ENCODE data around the gene IGFL2. TPM values are rescaled to one million over a fixed set of nuclear protein-coding genes. Genes with fewer than 3 reads are reported as not detected.
"Not testable (repeated sequence)": the region's sequence is repeated elsewhere in the genome, so short reads cannot be mapped to it uniquely, and the experiment has no call there.

The IGFL2 gene
- total RNA-seq, 1 donor from 2014 or later: not detected

DNA sequence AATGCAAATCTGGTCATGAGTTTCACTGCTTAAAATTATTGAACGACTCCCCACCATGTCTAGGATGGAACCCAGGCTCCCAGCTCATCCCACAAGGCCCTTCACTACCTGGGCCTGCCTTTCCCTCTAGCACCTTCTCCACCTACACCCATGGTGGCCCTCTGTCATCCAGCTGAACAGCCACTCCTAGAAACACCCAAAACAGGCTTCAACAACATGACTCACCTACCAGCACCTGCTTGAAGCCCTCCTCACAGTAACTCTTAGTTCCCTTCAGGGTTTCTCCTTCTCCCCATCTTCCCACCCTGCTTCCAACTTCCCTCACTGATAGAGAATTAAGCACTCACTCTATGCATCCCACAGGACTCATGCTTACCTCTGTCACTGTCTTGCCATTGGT is 6.6 kb upstream of the IGFL2 start:
- DNase-seq (ENCODE audit: extremely low read depth, low read depth, low spot score): no peak

DNA sequence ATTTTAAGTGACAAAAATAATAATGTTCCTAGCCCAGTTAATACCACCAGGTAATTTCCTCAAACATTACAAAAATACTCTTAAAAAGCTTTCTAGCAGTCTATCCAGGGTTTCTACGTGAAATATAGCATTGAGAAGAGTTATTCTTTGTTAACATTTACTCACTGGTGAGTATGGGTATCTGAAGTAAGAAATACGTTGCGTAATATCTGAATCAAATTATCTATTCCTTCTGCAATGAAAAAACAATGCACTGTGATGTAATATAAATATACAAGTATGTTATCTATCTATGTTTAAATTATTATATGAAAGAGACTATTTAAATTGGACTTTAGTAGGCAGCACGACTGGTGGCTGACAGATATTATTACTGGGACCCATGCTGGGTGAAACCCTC is 5.7 kb upstream of the IGFL2 start:
- DNase-seq (ENCODE audit: extremely low read depth, low read depth, low spot score): no peak

DNA sequence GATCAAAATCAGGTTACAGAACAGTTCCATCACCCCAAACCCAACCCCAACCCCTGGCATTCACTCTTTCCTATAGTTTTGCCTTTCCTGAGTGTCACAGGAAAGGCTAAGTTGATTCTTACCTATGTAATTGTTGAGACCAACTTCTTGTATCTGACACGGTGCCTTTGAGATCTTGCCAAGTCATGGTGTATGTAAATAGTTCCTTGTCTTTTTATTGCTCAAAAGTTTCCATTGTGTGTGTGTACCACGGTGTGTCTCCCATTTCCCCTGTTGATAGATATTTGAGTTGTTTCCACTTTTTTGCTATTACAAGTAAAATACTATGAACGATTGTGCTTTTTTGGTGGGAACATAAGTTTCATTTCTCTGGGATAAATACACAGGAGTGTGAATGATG is 3.3 kb upstream of the IGFL2 start:
- DNase-seq (ENCODE audit: extremely low read depth, low read depth, low spot score): no peak

DNA sequence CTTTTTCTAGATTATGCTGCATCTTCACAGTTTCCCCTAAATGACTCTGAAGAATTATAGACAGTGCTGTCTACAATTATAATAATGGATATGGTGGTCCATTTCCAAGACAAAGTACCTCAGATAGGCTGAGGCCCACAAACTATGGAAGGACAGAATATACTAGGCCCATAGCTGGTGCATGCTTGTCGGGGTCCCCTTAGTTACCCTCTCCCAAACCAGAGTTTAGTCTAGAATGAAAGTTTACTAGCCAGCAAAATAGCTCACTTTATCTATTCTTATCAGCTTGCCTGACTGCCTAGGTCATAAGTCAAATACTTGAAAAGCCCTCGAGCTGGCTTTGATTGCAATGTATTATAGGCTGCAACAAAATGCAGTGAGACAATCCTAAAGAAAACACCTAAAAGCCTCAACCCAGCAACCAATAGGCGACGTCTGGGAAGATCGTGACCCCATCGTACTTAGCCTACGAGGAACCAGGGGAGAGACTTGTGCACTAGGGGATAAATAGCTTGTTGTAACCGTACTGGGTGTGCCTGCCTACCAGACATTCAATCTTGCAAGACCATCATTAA is 785 bp upstream of the IGFL2 start:
- DNase-seq (ENCODE audit: extremely low read depth, low read depth, low spot score): no peak

DNA sequence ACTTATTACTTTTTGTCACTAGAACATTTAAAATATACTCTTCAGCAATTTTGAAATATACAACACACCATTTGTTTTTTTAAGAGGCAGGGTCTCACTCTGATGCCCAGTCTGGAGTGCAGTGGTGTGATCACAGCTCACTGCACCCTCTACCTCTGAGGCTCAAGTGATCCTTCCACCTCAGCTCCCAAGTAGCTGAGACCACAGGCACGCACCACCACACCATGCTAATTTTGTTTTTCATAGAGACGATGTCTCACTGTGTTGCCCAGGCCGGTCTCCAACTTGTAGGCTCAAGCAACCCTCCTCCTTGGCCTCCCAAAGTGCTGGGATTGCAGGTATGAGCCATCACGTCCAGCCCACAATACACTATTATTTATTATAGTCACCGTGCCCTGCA is 2.6 kb downstream of the IGFL2 start:
- no peak for DNase-seq (ENCODE audit: extremely low read depth, low read depth, low spot score)

DNA sequence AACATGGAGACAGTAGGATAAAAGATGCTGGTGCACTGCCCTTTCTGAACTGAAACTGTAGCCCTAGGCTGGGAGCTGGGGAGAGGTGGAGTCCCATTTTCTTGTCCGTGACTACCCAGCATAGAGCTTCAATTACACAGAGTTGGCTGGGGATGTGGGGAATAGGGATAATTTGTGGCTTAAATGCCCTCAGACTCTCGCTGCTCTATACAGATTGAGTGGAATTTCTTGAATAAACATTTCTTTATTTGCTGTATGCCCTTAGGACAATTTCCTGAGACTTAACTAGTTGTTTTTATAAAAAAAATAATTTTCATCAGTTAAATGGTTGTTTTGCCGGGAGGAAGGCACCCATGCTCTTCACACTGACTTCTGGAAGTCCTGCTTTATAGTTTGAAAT is 7.2 kb downstream of the IGFL2 start:
- no peak for DNase-seq (ENCODE audit: extremely low read depth, low read depth, low spot score)

DNA sequence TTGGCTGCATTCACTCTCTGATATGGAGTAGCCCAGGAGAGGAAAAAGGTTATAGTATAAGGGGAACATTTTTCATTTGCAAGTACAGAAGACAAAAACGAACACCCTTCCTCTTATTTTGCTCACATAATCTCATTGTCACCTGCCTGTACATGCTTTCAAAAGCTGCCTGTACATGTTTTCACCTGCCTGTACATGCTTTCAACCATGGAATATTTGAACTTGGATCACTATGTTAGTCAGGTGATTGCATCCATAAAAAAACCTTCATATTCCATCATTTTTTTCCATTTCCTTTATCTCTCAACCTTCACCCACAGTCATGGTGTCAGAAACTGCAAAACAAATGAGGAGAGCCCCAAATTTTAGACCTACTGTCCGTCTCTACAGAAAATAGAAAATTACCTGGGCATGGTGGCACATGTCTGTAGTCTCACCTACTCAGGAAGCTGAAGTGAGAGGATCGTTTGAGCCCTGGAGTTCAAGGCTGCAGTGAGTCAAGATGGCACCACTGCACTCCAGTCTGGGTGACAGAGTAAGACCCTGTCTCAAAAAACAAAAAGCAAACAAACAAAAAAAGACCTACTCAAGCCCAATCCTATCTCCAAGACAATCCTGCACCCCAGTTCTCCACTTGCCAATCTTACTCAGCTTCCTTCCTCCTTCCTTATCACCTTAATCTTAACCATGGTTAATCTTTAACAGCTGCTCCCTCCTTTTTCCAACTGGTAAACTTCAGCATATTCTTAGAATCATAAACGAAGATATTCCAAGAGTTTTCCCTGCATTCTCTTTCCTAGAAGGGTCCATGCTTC is 11.6 kb downstream of the IGFL2 start:
- DNase-seq (ENCODE audit: extremely low read depth, low read depth, low spot score): no peak

DNA sequence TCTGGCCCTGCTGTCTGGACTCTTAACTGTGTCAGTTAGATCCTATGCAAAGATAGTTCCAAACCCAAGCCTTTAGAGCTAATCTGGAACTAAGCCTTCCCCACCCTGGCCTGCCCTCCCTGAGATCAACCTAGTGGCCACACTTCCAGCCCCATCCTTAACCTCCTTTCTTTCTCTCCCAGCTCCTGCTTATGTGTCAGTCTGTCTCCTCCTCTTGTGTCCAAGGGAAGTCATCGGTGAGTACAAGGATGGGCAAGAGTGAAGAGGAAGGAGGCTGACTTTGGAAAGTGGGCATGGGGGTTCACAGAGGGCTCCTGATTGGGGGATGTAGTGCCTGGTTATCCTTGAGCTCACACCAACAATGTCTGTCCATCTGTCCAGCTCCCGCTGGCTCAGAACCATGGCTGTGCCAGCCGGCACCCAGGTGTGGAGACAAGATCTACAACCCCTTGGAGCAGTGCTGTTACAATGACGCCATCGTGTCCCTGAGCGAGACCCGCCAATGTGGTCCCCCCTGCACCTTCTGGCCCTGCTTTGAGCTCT is 12.3 kb downstream of the IGFL2 start:
- no peak for DNase-seq (ENCODE audit: extremely low read depth, low read depth, low spot score)

DNA sequence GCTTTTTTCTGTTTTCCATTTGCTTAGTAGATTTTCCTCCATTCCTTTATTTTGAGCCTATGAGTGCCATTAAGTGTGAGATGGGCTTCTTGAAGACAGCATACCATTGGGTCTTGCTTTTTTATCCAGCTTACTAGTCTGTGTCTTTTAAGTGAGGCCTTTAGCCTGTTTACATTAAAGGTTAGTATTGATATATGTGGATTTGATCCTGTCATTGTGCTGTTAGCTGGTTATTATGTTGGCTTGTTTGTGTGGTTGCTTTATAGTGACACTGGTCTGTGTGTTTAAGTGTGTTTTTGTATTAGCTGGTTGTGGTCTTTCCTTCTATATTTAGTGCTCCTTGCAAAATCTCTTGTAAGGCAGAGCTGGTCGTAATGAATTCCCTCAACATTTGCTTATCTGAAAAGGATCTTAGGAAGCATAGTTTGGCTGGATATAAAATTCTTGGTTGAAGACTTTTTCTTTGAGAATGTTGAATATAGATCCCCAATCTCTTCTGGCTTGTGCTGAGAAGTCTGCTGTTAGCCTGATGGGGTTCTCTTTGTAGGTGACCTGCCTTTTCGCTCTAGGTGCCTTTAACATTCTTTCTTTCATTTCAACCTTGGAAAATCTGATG is 13.7 kb downstream of the IGFL2 start:
- DNase-seq (ENCODE audit: extremely low read depth, low read depth, low spot score): not testable (repeated sequence)

DNA sequence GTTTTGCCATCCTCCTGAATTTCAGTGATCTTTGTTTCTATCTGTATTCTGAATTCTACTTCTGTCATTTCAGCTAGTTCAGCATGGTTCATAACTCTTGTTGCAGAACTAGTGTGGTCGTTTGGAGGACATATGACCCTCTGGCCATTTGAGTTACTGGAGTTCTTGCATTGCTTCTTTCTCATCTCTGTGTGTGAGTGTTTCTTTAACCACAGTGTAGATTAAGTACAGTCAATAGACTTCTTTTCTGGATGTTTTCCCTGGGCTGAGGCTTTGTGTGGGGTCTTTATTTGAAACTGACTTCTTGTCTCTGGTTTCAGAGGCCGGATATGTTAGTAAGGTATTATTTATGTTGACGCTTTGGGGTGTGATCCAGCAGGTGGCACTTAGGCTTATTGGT is 14.7 kb downstream of the IGFL2 start:
- DNase-seq (ENCODE audit: extremely low read depth, low read depth, low spot score): no peak

DNA sequence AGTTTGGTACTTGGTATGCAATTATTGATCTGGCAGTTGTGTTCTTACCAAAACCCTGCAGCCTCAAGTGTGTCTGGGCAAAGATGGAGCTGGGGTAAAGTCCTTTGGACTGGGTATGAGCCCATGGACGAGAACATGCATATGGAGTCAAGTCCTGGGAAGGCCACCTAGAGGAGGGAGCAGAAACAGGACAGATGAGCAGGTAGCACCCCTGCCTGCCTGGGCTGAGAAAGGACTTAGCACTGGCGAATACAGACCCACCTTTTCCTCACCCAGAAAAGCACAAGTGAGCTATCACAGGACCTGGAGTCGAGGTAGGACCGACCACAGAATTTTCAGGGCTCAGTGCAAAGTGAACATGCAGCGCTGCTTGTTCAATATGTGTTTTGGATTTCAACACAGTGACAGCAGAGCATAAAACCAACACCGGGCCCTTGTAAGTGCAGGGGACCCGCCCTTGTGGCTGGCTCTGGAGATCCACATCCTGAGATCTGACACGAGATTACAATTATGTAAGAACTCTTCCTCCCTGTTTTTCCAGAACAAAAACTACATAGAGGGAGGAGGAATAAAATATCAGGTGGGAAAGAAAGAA is 25.9 kb downstream of the IGFL2 start:
- no peak for DNase-seq (ENCODE audit: extremely low read depth, low read depth, low spot score)

DNA sequence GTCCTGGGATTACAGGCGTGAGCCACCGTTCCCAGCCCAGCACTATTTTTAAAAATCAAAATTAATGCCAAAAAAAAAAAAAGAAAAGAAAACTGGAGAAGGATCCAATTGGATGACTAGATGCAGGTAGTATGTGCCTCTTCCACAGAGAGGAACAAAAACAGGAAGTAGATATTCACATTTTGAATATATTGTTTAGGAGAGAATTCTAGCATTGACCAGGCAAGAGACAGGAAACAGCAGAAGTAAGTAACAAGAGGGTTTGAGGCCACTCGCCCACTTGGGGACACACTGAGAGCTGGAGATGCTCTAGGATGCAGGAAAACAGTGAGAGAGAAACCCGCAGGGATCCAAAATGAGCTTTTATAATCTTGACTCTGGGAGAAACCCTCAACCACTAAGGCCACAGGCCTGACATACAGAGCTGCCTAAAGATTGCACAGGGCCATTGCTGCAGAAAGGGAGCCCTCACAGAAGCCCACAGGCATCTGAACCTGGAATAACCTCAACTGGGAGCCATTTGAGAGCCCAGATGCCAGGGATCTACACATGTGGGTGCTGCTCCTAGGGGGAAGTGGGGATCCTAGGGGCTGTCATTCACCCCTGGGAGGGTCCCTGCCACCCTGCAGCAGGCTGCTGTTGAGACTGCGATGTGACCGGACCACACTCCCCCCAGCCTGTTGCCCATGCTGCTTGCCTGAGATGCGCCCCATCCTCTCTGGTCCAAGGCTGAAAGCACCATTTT is 28.2 kb downstream of the IGFL2 start:
- no peak for DNase-seq (ENCODE audit: extremely low read depth, low read depth, low spot score)

DNA sequence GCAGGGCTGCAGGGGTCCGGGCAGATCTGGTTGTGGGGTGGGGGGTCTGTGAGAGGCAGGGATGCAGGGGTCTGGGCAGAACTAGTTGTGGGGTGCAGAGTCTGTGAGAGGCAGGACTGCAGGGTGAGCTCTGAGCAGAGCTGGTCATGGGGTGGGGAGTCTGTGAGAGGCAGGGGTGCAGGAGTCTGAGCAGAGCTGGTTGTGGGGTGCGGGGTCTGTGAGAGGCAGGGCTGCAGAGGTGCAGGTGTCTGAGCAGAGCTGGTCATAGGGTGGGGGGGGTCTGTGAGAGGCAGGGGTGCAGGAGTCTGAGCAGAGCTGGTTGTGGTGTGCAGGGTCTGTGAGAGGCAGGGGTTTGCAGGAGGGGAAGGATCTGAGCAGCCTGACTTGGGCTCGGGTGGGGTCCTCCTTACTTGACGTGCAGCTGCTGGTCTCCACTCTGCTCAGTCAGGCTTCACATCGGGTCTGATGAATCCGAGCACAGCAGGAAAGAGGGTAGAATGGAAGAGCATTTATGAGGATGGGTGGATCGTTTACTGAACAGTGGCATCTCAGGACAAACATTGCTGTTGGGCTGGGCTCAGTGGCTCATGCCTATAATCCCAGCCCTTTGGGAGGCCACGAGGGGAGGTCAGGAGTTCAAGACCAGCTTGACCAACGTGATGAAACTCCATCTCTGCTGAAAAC is 31.2 kb downstream of the IGFL2 start:
- DNase-seq (ENCODE audit: extremely low read depth, low read depth, low spot score): no peak

DNA sequence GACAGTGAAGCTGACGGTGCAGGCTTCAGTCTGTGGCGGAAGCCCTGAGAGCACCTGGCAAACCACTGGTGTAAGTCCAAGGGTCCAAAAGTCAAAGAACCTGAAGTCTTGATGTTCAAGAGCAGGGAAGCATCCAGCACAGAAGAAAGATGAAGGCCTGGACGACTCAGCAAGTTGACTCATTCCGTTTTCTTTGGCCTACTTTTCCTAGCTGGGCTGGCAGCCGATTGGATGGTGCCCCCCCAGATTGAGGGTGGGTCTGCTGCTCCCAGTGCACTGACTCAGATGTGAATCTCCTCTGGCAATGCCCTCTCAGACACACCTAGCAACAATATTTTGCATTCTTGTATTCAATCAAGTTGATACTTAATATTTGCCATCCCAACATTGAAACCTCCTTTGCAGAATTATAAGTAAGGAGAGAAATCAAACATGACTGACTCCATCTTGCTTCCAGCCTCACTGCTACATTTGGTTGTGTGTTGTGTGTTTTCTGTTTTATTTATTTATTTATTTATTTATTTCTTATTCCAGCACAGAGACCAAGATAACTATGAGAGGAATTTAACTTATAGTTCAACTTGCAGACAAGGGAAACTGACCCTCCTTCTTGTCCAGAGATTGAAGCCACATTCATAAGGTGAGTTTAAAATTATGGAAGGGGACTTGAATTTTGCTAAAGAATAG is 32.8 kb downstream of the IGFL2 start:
- DNase-seq (ENCODE audit: extremely low read depth, low read depth, low spot score): no peak

DNA sequence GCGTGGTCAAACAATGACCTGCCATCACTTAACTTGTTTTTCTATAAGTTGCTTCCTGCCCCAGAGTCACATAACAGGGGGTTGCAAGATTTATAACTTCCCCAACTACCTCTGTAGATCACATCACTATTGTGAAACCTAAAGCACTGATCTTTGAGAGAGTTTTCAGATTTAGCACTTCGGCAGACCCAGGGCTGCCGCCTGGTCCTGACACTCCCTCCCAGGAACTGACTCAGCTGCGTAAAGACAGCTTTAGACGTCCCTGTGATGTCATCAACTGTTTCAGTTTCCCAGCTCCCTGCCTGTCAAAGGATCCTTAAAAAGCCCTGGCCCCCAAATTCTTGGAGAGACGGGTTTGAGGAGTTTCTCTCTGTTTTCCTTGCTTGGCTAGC is 33.3 kb downstream of the IGFL2 start:
- no peak for DNase-seq (ENCODE audit: extremely low read depth, low read depth, low spot score)

DNA sequence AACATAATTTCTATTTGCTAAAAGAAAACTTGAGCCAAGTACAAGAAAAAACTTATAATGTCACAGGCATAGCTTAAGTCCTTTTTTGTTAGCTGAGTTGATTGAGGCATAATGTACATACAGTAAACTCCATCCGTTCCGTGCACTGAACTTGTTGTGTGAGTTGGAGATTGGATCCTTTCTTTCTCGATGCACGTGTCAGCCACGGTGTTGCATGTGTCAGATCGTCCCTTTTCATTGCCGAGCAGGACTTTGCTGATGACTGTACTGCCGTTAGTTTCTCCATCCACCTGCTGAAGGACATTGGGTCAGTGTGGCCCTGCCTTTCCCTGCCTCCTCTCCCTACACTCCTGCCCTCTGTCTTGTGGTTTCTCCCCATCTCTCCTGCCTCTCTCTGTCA is 34.4 kb downstream of the IGFL2 start:
- DNase-seq (ENCODE audit: extremely low read depth, low read depth, low spot score): no peak

DNA sequence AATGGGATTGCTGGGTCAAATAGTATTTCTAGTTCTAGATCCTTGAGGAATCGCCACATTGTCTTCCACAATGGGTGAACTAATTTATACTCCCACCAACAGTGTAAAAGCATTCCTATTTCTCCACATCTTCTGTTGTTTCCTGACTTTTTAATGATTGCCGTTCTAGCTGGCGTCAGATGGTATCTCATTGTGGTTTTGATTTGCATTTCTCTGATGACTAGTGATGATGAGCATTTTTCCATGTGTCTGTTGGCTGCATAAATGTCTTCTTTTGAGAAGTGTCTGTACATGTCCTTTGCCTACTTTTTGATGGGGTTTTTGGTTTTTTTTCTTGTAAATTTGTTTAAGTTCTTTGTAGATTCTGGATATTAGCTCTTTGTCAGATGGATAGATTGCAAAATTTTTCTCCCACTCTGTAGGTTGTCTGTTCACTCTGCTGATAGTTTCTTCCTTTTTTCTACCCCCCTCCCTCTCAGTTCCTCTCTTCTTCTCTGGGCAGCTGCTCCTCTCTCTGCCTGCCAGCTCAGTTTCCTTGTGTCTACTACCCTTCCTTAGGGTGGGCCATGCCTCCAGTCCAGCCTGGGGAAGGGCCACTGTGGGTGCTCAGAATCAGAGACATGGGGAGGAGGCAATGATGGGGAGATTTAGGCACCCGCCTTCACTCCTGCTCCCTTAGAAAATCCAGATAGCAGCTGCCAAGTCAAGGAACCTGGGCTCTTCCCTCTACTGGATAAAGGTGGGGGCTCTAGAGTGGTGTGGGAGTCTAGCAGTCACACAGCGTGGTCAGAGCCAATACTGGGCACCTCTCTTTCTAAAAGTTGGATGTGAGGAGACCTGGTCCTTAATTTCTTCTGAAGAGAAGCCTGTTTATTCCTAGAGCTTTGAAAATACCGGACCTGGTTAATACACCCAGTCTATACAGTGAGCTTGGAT is 37.0 kb downstream of the IGFL2 start:
- not testable (repeated sequence) for DNase-seq (ENCODE audit: extremely low read depth, low read depth, low spot score)

DNA sequence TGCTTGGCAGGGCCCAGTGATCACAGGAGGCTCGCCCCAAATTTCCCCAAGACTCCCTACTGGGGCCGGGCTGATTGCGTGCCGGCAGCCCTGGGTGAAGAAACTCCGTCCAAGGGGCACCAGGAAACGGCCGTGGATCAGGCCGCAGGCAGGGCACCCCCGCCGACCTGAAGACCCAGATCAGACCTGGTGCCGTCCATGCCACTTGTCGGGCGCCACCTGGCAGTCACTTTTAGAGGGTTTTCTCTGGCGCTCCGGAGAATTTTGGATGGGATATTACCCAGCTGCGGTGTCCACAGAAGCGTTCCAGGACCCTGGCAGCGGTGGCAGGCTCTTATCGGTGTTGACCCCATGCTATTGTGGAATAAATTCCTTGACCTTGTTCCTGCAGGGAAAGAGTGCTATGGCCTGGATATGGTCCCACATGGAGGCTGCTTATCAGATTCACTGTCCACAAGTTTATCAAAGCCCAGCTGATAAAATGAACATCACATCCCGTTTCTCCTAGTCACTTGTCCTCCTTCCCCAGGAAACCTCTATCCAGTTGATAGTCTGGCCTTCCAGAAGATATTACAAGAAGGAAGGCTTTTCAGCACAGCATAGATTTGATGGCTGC is 38.2 kb downstream of the IGFL2 start:
- no peak for DNase-seq (ENCODE audit: extremely low read depth, low read depth, low spot score)
